ENCODE measurements around the gene FUT8. TPM values are rescaled to one million over a fixed set of nuclear protein-coding genes. Genes with fewer than 3 reads are reported as not detected.

The FUT8 gene
- total RNA-seq, 1 experiment from 2014 or later = 42.3 TPM

- Histone ChIP-seq H3K9me2 (ENCODE audit: insufficient read depth) (no peaks in the 10 kb centered on the region), H3K9me3 (ENCODE audit: control insufficient read depth in 1 of 2, insufficient read depth in 1 of 2, low read depth in 1 of 2, low read length in 2 of 2) (no peaks in the 10 kb centered on the region), H3K4me3 (replicated peaks in 1 of 2; ENCODE audit: low read depth in 1 of 2, low read length in 2 of 2) (no peak overlapping the region), H4K20me1 (ENCODE audit: insufficient read depth) (no peaks in the 10 kb centered on the region), H2AFZ (ENCODE audit: low read depth, low read length, poor library complexity, severe bottlenecking) (no peak overlapping the region), H3K36me3 (ENCODE audit: control insufficient read depth in 1 of 2, insufficient read depth in 2 of 2, low read length in 2 of 2) (no peaks in the 10 kb centered on the region), H3K4me1 (ENCODE audit: control insufficient read depth in 1 of 2, insufficient read depth in 2 of 2, low read length in 2 of 2) (no peaks in the 10 kb centered on the region), H3K27ac (ENCODE audit: low read depth, low read length) (no peak overlapping the region), H3K9ac (ENCODE audit: low read length) (no peak overlapping the region), H3K79me2 (ENCODE audit: insufficient read depth, low read length) (no peaks in the 10 kb centered on the region), H3K4me2 (ENCODE audit: low read length) (no peak overlapping the region), H3K27me3 (ENCODE audit: insufficient read depth, low read length) (no peaks in the 10 kb centered on the region)
- DNase-seq (ENCODE audit: low read depth, low spot score) (no peak), ATAC-seq (no peak)
- ChIA-PET CTCF (no interaction called here), POLR2A (no interaction called here), RAD21 (ENCODE audit: low non-redundant PET in 1 of 2, low total read pairs in 2 of 2, uncharacterized antibody in 2 of 2, unreplicated experiment in 2 of 2) (no interaction called here)
- no peak for TF ChIP-seq ZNF274 (IDR thresholded peaks at IDR 0.05; ENCODE audit: low read depth, low read length)
- no peak for TF ChIP-seq YY1 (IDR thresholded peaks at IDR 0.05; ENCODE audit: extremely low read depth, insufficient replicate concordance, low read depth, low read length)
- TF ChIP-seq MAX (IDR thresholded peaks at IDR 0.05) = no peak
- TF ChIP-seq, protein P1, sequence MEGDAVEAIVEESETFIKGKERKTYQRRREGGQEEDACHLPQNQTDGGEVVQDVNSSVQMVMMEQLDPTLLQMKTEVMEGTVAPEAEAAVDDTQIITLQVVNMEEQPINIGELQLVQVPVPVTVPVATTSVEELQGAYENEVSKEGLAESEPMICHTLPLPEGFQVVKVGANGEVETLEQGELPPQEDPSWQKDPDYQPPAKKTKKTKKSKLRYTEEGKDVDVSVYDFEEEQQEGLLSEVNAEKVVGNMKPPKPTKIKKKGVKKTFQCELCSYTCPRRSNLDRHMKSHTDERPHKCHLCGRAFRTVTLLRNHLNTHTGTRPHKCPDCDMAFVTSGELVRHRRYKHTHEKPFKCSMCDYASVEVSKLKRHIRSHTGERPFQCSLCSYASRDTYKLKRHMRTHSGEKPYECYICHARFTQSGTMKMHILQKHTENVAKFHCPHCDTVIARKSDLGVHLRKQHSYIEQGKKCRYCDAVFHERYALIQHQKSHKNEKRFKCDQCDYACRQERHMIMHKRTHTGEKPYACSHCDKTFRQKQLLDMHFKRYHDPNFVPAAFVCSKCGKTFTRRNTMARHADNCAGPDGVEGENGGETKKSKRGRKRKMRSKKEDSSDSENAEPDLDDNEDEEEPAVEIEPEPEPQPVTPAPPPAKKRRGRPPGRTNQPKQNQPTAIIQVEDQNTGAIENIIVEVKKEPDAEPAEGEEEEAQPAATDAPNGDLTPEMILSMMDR (IDR thresholded peaks at IDR 0.05 in 2 of 3, conservative IDR thresholded peaks at IDR 0.05 in 1 of 3; ENCODE audit: borderline replicate concordance in 1 of 3, insufficient read depth in 1 of 3, low read depth in 2 of 3, low read length in 2 of 3) = no peak
- no peak for TF ChIP-seq EZH2phosphoT487 (IDR thresholded peaks at IDR 0.05; ENCODE audit: borderline replicate concordance)
- TF ChIP-seq EGR1 (IDR thresholded peaks at IDR 0.05; ENCODE audit: low read depth) = no peak
- TF ChIP-seq, protein P2, sequence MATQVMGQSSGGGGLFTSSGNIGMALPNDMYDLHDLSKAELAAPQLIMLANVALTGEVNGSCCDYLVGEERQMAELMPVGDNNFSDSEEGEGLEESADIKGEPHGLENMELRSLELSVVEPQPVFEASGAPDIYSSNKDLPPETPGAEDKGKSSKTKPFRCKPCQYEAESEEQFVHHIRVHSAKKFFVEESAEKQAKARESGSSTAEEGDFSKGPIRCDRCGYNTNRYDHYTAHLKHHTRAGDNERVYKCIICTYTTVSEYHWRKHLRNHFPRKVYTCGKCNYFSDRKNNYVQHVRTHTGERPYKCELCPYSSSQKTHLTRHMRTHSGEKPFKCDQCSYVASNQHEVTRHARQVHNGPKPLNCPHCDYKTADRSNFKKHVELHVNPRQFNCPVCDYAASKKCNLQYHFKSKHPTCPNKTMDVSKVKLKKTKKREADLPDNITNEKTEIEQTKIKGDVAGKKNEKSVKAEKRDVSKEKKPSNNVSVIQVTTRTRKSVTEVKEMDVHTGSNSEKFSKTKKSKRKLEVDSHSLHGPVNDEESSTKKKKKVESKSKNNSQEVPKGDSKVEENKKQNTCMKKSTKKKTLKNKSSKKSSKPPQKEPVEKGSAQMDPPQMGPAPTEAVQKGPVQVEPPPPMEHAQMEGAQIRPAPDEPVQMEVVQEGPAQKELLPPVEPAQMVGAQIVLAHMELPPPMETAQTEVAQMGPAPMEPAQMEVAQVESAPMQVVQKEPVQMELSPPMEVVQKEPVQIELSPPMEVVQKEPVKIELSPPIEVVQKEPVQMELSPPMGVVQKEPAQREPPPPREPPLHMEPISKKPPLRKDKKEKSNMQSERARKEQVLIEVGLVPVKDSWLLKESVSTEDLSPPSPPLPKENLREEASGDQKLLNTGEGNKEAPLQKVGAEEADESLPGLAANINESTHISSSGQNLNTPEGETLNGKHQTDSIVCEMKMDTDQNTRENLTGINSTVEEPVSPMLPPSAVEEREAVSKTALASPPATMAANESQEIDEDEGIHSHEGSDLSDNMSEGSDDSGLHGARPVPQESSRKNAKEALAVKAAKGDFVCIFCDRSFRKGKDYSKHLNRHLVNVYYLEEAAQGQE (IDR thresholded peaks at IDR 0.05; ENCODE audit: low read depth) = no peak
- TF ChIP-seq EZH2 (IDR thresholded peaks at IDR 0.05) = no peak
- TF ChIP-seq CBX3 (IDR thresholded peaks at IDR 0.05; ENCODE audit: low read depth) = no peak
- no peak for TF ChIP-seq CEBPB (IDR thresholded peaks at IDR 0.05; ENCODE audit: low read depth)
- no peak for TF ChIP-seq ZFX (IDR thresholded peaks at IDR 0.05)
- TF ChIP-seq JUND (IDR thresholded peaks at IDR 0.05) = no peak
- TF ChIP-seq ELF1 (IDR thresholded peaks at IDR 0.05; ENCODE audit: borderline replicate concordance, low read depth) = no peak
- no peak for TF ChIP-seq ATF3 (IDR thresholded peaks at IDR 0.05)
- TF ChIP-seq SIN3A (IDR thresholded peaks at IDR 0.05; ENCODE audit: low read depth) = no peak
- TF ChIP-seq, protein P3, sequence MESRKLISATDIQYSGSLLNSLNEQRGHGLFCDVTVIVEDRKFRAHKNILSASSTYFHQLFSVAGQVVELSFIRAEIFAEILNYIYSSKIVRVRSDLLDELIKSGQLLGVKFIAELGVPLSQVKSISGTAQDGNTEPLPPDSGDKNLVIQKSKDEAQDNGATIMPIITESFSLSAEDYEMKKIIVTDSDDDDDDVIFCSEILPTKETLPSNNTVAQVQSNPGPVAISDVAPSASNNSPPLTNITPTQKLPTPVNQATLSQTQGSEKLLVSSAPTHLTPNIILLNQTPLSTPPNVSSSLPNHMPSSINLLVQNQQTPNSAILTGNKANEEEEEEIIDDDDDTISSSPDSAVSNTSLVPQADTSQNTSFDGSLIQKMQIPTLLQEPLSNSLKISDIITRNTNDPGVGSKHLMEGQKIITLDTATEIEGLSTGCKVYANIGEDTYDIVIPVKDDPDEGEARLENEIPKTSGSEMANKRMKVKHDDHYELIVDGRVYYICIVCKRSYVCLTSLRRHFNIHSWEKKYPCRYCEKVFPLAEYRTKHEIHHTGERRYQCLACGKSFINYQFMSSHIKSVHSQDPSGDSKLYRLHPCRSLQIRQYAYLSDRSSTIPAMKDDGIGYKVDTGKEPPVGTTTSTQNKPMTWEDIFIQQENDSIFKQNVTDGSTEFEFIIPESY (IDR thresholded peaks at IDR 0.05; ENCODE audit: extremely low read depth, insufficient replicate concordance, low read length) = no peak
- TF ChIP-seq POLR2AphosphoS5 (IDR thresholded peaks at IDR 0.05; ENCODE audit: low read depth, low read length) = no peak
- no peak for TF ChIP-seq RAD21 (IDR thresholded peaks at IDR 0.05; ENCODE audit: low read depth)
- TF ChIP-seq POLR2A (IDR thresholded peaks at IDR 0.05; ENCODE audit: borderline replicate concordance, extremely low read depth, insufficient read depth, insufficient read length) = no peak
- no peak for TF ChIP-seq SRF (IDR thresholded peaks at IDR 0.05; ENCODE audit: low read depth)
- no TSS peak for BruUV-seq (replicated peaks)
- intact Hi-C loops (cut with micrococcal nuclease) = no loop called here
These were observed 142.8 kb downstream of the FUT8 start for GRCh38 chr14:65555358-65555757.

All from HCT116 (cell line).